ENCODE data around the gene GNA14. TPM values are rescaled to one million over a fixed set of nuclear protein-coding genes. Genes with fewer than 3 reads are reported as not detected.

GNA14 gene
- total RNA-seq, 1 donor from 2014 or later = 0.14 TPM

DNA sequence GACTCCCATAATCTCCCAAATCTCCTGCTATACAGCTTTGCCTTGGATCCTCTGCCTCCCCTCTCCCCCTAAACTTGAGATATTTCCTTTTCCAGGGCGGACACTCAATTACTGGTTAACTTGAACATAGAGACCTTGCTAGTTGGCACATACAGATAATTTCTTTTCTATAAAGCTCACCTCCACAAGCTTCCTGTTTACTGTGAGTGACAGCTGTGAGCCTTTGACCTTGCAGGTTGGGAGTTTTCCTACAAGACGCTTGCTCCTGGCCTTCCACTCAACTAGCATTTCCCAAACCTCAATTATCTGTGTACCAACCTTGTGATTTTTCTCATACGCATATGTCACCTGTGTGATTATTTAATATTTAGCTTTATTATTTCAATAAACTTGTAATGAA, 114.5 kb downstream of the GNA14 start:
- no peak for DNase-seq (ENCODE audit: low spot score, unreplicated experiment)
- Mint-ChIP-seq H3K36me3 (ENCODE audit: insufficient read depth) (no peaks in the 10 kb centered on the region), H3K4me1 (ENCODE audit: low read depth) (peaks cover 10% of the 10 kb centered on the region), H3K4me3 (ENCODE audit: low read depth) (no peak overlapping the region), H3K27ac (peak overlapping the region; percentile 2), H3K9me3 (ENCODE audit: low read depth) (peaks cover 4% of the 10 kb centered on the region), H3K27me3 (no peaks in the 10 kb centered on the region)
- TF ChIP-seq CTCF (IDR thresholded peaks at IDR 0.05; ENCODE audit: unreplicated experiment) = no peak

DNA sequence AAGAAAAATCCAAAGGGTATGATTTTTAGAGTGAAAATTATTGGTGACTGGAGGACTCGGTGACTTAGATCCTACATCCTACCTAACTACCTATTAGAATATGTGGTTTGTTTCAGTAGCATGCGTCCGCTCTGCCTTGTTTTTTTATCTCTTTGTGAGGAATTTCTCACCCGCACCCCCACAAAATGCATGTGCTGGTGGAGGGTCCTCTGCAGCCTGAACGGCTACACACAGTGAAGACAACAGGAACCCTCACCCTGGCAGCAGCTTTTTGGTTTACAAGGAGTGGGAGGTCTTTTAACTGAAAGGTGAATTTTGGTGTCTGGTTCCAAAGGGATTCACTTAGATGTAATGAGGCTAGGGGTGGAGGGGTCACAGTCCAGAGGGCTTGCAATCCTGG, 115.5 kb downstream of the GNA14 start:
- Mint-ChIP-seq H3K36me3 (ENCODE audit: insufficient read depth) (no peaks in the 10 kb centered on the region), H3K27me3 (no peaks in the 10 kb centered on the region), H3K9me3 (ENCODE audit: low read depth) (peaks cover 4% of the 10 kb centered on the region), H3K27ac (no peak overlapping the region), H3K4me1 (ENCODE audit: low read depth) (peaks cover 10% of the 10 kb centered on the region), H3K4me3 (ENCODE audit: low read depth) (no peak overlapping the region)
- no peak for DNase-seq (ENCODE audit: low spot score, unreplicated experiment)
- no peak for TF ChIP-seq CTCF (IDR thresholded peaks at IDR 0.05; ENCODE audit: unreplicated experiment)

DNA sequence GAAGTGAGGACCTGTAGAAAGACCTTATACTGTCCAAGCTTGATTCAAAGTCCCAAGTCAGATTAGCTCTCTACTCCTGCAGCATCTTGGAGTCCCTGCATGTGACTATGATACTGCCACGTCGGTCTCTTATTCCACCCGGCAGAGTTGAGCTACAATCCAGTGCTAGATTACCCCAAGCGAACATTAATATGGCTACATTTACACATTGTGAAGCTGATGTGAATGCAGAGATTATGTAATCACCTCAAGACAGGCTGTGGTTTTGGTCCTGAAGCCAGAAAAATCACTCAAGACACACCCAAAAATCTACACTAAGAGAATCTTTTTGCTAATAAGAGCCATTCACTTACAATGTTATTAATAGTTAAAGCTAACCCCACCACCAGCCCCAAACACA, 116.7 kb downstream of the GNA14 start:
- Mint-ChIP-seq H3K4me3 (ENCODE audit: low read depth) (no peak overlapping the region), H3K27ac (no peak overlapping the region), H3K36me3 (ENCODE audit: insufficient read depth) (no peaks in the 10 kb centered on the region), H3K4me1 (ENCODE audit: low read depth) (peaks cover 10% of the 10 kb centered on the region), H3K9me3 (ENCODE audit: low read depth) (peaks cover 4% of the 10 kb centered on the region), H3K27me3 (no peaks in the 10 kb centered on the region)
- no peak for TF ChIP-seq CTCF (IDR thresholded peaks at IDR 0.05; ENCODE audit: unreplicated experiment)
- no peak for DNase-seq (ENCODE audit: low spot score, unreplicated experiment)

DNA sequence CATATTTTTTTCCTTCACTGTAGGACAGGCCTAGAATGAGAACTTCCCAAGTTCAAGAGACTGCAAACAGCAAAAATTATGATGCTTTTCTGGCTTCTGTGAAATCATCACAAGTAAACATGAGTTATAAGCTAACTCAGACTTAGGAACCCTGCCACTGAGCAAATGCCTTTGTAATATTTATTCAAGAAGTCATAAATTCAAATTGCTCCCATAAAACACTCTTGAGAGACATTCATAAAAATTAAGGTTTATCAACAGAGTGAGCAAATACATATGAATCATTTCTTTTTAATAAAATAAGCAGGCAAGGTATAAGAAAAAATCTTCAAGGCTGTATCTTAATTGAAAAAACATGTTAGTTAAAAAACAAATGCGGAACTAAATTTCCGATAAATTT, 124.2 kb downstream of the GNA14 start:
- DNase-seq (ENCODE audit: low spot score, unreplicated experiment) = no peak
- no peak for TF ChIP-seq CTCF (IDR thresholded peaks at IDR 0.05; ENCODE audit: unreplicated experiment)
- peaks cover 2% of the 10 kb centered on the region for H3K4me1 Mint-ChIP-seq (ENCODE audit: low read depth)
- no peak overlapping the region for H3K4me3 Mint-ChIP-seq (ENCODE audit: low read depth)
- H3K27me3 Mint-ChIP-seq = no peaks in the 10 kb centered on the region
- no peaks in the 10 kb centered on the region for H3K9me3 Mint-ChIP-seq (ENCODE audit: low read depth)
- no peak overlapping the region for H3K27ac Mint-ChIP-seq
- H3K36me3 Mint-ChIP-seq (ENCODE audit: insufficient read depth) = no peaks in the 10 kb centered on the region

DNA sequence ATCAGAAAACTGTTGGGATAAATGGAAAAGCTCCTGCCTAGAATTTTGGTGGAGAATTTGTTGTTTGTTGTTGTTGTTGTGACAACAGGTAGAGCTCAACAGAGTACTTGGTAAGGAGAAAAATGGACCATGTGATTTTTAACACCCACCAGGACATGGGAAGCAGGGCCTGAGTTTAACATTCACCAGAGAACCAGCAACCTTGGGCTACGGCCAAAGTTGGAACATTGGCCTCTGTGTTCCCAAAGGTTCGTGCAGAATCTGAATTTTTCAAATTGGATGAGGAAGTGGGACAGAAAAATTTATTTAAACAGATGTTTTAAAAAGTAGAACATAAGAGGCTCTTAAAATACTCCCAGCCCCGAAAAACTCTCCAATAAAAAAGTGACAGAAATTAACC, 127.0 kb downstream of the GNA14 start:
- H3K27me3 Mint-ChIP-seq = peaks cover 4% of the 10 kb centered on the region
- H3K27ac Mint-ChIP-seq = no peak overlapping the region
- H3K36me3 Mint-ChIP-seq (ENCODE audit: insufficient read depth) = no peaks in the 10 kb centered on the region
- H3K9me3 Mint-ChIP-seq (ENCODE audit: low read depth) = no peaks in the 10 kb centered on the region
- peaks cover 9% of the 10 kb centered on the region for H3K4me1 Mint-ChIP-seq (ENCODE audit: low read depth)
- TF ChIP-seq CTCF (IDR thresholded peaks at IDR 0.05; ENCODE audit: unreplicated experiment) = no peak
- no peak for DNase-seq (ENCODE audit: low spot score, unreplicated experiment)
- H3K4me3 Mint-ChIP-seq (ENCODE audit: low read depth) = no peak overlapping the region
